Type B pancreatic cell (in vitro differentiated cells): Measurements from ENCODE around the gene PLEKHA4. TPM values are rescaled to one million over a fixed set of nuclear protein-coding genes. Genes with fewer than 3 reads are reported as not detected.
"Not testable (repeated sequence)": the region's sequence is repeated elsewhere in the genome, so short reads cannot be mapped to it uniquely, and the experiment has no call there.

Experiments used
- DNase-seq: peaks from one replicate; pipeline ENCODE4 v3.0.0; 2021; ENCODE audit warnings: mixed read lengths; ENCODE audit not compliant: unreplicated experiment; ENCODE audit errors: extremely low spot score
- H3K27ac Mint-ChIP-seq: 2 replicates; pipeline ENCODE4 v1.8.0; 2021; ENCODE audit warnings: mild to moderate bottlenecking, mixed read lengths
- H3K27me3 Mint-ChIP-seq: 2 replicates; pipeline ENCODE4 v1.8.0; 2021; ENCODE audit warnings: mixed read lengths
- H3K36me3 Mint-ChIP-seq: 2 replicates; pipeline ENCODE4 v1.8.0; 2021; ENCODE audit warnings: mixed read lengths
- H3K4me1 Mint-ChIP-seq: one replicate; pipeline ENCODE4 v1.8.0; 2021; ENCODE audit warnings: mixed read lengths; ENCODE audit not compliant: unreplicated experiment
- H3K4me3 Mint-ChIP-seq: 2 replicates; pipeline ENCODE4 v1.8.0; 2021; ENCODE audit warnings: mild to moderate bottlenecking, mixed read lengths
- H3K9me3 Mint-ChIP-seq: 2 replicates; pipeline ENCODE4 v1.8.0; 2021; ENCODE audit warnings: mixed read lengths
- CTCF ChIP-seq: fragments of 200-600 bp; sonication (generic); conservative IDR thresholded peaks from 2 replicates; pipeline ENCODE4 v1.5.0; 2021; ENCODE audit warnings: antibody characterized with exemption, mild to moderate bottlenecking
- total RNA-seq: library from RNA; stranded (reverse); gene quantifications from 2 replicates; pipeline ENCODE4 v1.2.1, GENCODE V29; 2021; ENCODE audit warnings: low replicate concordance

PLEKHA4 gene
- total RNA-seq, 1 donor from 2014 or later: 45.4 TPM

GRCh38 chr19:48795055-48795684, 73.2 kb downstream of the PLEKHA4 start:
- peaks cover 4% of the 10 kb centered on the region for H3K36me3 Mint-ChIP-seq
- H3K9me3 Mint-ChIP-seq: no peaks in the 10 kb centered on the region
- peak overlapping the region; percentile 97 for H3K4me3 Mint-ChIP-seq
- TF ChIP-seq CTCF: peak; percentile 100
- peak overlapping the region; percentile 95 for H3K27ac Mint-ChIP-seq
- H3K4me1 Mint-ChIP-seq: peaks cover 9% of the 10 kb centered on the region
- DNase-seq: peak; percentile 90
- H3K27me3 Mint-ChIP-seq: no peaks in the 10 kb centered on the region

- Mint-ChIP-seq H3K9me3 (no peaks in the 10 kb centered on the region), H3K27me3 (no peaks in the 10 kb centered on the region), H3K4me1 (peaks cover 9% of the 10 kb centered on the region), H3K27ac (peak overlapping the region; percentile 95), H3K36me3 (peaks cover 4% of the 10 kb centered on the region), H3K4me3 (peak overlapping the region; percentile 97)
- TF ChIP-seq CTCF: no peak
- no peak for DNase-seq
These were observed 74.1 kb downstream of the PLEKHA4 start for GRCh38 chr19:48794291-48794690.

DNA sequence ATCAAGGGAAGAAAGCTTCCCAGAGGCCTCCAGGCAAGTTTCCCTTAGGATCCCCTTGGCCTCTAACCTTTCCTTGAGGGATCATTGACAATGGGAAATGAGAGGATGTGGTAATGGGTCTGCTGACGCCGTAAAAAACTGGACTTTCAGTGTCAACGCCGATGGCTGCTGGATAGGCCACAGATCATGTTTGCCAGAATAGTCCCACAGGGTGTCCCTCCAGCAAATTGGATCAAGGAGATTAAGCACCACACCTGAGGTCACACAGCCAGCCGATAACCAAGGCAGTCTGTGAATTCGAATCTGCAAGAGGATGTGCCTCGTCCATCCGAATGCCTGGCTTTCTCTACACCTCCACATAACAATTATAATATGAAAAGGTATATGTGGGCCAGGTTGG, 75.1 kb downstream of the PLEKHA4 start:
- DNase-seq: no peak
- H3K4me1 Mint-ChIP-seq: peaks cover 8% of the 10 kb centered on the region
- no peaks in the 10 kb centered on the region for H3K27me3 Mint-ChIP-seq
- no peak overlapping the region for H3K27ac Mint-ChIP-seq
- H3K9me3 Mint-ChIP-seq: no peaks in the 10 kb centered on the region
- H3K36me3 Mint-ChIP-seq: peaks cover 4% of the 10 kb centered on the region
- no peak overlapping the region for H3K4me3 Mint-ChIP-seq
- TF ChIP-seq CTCF: no peak

GRCh38 chr19:48787331-48787730, 81.1 kb downstream of the PLEKHA4 start:
- DNase-seq, H3K36me3 Mint-ChIP-seq, H3K9me3 Mint-ChIP-seq, H3K27me3 Mint-ChIP-seq, H3K4me1 Mint-ChIP-seq, H3K27ac Mint-ChIP-seq, H3K4me3 Mint-ChIP-seq: not testable (repeated sequence)

Other genes with a start within 250 kb of the PLEKHA4 start
- 1,623 and 1,815 TPM in 2 replicates for gene RPL18, start 249.4 kb downstream of the PLEKHA4 start, total RNA-seq
- 44.0 and 47.1 TPM in 2 replicates for gene SPHK2, start 249.1 kb downstream of the PLEKHA4 start, total RNA-seq
- gene DBP, start 231.2 kb downstream of the PLEKHA4 start, total RNA-seq: 24.5 and 31.5 TPM in 2 replicates
- 13.8 and 43.3 TPM in 2 replicates for gene CA11, start 222.4 kb downstream of the PLEKHA4 start, total RNA-seq
- gene NTN5, start 195.6 kb downstream of the PLEKHA4 start, total RNA-seq: 0.86 and 1.2 TPM in 2 replicates
- 9.0 and 13.3 TPM in 2 replicates for gene FUT2, start 172.6 kb downstream of the PLEKHA4 start, total RNA-seq
- gene MAMSTR, start 148.9 kb downstream of the PLEKHA4 start, total RNA-seq: 2.0 and 3.6 TPM in 2 replicates
- 1.9 and 4.6 TPM in 2 replicates for gene RASIP1, start 128.0 kb downstream of the PLEKHA4 start, total RNA-seq
- 2.2 and 4.8 TPM in 2 replicates for gene IZUMO1, start 121.7 kb downstream of the PLEKHA4 start, total RNA-seq
- gene FUT1, start 116.0 kb downstream of the PLEKHA4 start, total RNA-seq: 11.2 and 15.0 TPM in 2 replicates
- gene FGF21, start 113.1 kb downstream of the PLEKHA4 start, total RNA-seq: not detected in 2 replicates
- gene BCAT2, start 57.6 kb downstream of the PLEKHA4 start, total RNA-seq: 52.8 and 73.3 TPM in 2 replicates
- 9.4 and 12.9 TPM in 2 replicates for gene HSD17B14, start 32.1 kb downstream of the PLEKHA4 start, total RNA-seq
- gene PPP1R15A, start 3.8 kb upstream of the PLEKHA4 start, total RNA-seq: 57.5 and 161 TPM in 2 replicates
- not detected in 2 replicates for gene TULP2, start 30.1 kb upstream of the PLEKHA4 start, total RNA-seq
- gene NUCB1, start 31.7 kb upstream of the PLEKHA4 start, total RNA-seq: 202 and 205 TPM in 2 replicates
- 1.4 and 3.4 TPM in 2 replicates for gene DHDH, start 65.1 kb upstream of the PLEKHA4 start, total RNA-seq
- gene BAX, start 86.3 kb upstream of the PLEKHA4 start, total RNA-seq: 161 and 201 TPM in 2 replicates
- 1,657 and 2,039 TPM in 2 replicates for gene FTL, start 96.7 kb upstream of the PLEKHA4 start, total RNA-seq
- gene GYS1, start 124.7 kb upstream of the PLEKHA4 start, total RNA-seq: 62.1 and 64.8 TPM in 2 replicates
- 72.6 and 99.5 TPM in 2 replicates for gene RUVBL2, start 125.3 kb upstream of the PLEKHA4 start, total RNA-seq
- gene LHB, start 148.5 kb upstream of the PLEKHA4 start, total RNA-seq: not detected in 2 replicates
- gene CGB3, start 155.7 kb upstream of the PLEKHA4 start, total RNA-seq: 6.1 TPM in 1 of 2 replicates, not detected in the other
- not detected in 2 replicates for gene CGB2, start 163.3 kb upstream of the PLEKHA4 start, total RNA-seq
- not detected in 2 replicates for gene CGB1, start 168.3 kb upstream of the PLEKHA4 start, total RNA-seq
- 6.7 TPM in 1 of 2 replicates, not detected in the other for gene CGB5, start 175.2 kb upstream of the PLEKHA4 start, total RNA-seq
- gene CGB8, start 180.5 kb upstream of the PLEKHA4 start, total RNA-seq: 9.4 TPM in 1 of 2 replicates, not detected in the other
- 1.9 and 3.6 TPM in 2 replicates for gene CGB7, start 189.1 kb upstream of the PLEKHA4 start, total RNA-seq
- gene NTF4, start 196.2 kb upstream of the PLEKHA4 start, total RNA-seq: 3.9 and 5.2 TPM in 2 replicates
- gene KCNA7, start 204.1 kb upstream of the PLEKHA4 start, total RNA-seq: not detected in 2 replicates
- gene SNRNP70, start 216.8 kb upstream of the PLEKHA4 start, total RNA-seq: 205 and 296 TPM in 2 replicates
- 10.6 TPM in 2 replicates for gene LIN7B, start 245.8 kb upstream of the PLEKHA4 start, total RNA-seq